ENCODE measurements around the gene HK1. TPM values are rescaled to one million over a fixed set of nuclear protein-coding genes. Genes with fewer than 3 reads are reported as not detected.

HK1 gene
- total and polyA plus RNA-seq, 2 donors (not counting 1 experiment from before 2014, with no cell fraction given): 24.7 to 40.8 TPM

DNA sequence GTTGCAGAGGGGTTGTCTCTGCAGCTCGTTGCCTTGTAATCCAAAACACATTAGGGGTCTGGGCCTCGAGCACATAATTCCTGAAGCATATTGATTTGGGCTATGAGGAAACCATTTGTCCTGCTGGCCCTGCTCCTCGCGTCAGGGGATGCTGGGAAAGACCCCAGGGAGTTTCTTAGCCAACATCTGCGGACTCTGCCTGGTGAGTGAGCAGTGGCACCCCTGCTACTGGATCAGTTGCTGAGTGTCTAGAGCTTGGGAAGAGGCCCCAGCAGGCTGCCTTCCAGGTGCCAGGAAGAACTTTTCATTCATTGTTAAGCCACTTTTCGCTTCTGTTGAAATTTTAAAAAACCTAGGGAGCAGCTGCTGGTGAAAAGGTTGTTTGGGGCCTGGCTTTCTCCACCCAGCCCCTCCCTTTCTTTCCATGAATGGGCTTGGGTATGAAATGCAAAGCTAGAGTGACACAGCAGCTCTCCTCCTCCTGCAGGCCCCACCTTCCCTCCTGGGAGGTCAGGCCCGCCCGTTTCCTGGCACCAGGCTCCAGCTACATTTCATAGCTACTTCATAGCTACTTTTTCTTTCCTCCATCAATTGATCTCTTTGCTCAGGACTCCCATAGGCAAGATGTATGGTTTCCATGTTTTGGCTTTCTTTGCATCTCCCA, 111.7 kb downstream of the HK1 start:
- H3K9ac ChIP-seq (ENCODE audit: low read length): no peak overlapping the region
- H3K27me3 ChIP-seq (replicated peaks in 1 of 4; ENCODE audit: control extremely low read depth in 1 of 4, control insufficient read depth in 3 of 4, insufficient read depth in 4 of 4, low read length in 3 of 4): no peaks in the 10 kb centered on the region
- H3K27ac Mint-ChIP-seq: peak overlapping the region; percentile 62
- peaks cover 5 to 57% of the 10 kb centered on the region in 2 experiments for H3K36me3 ChIP-seq (replicated peaks in 1 of 2; ENCODE audit: control extremely low read depth in 1 of 2, control insufficient read depth in 1 of 2, extremely low read depth in 1 of 2, insufficient read depth in 2 of 2, low read length in 1 of 2)
- H3K27me3 Mint-ChIP-seq: no peaks in the 10 kb centered on the region
- no peaks in the 10 kb centered on the region for H3K9me3 ChIP-seq (ENCODE audit: control extremely low read depth in 1 of 3, control insufficient read depth in 2 of 3, insufficient read depth in 1 of 3, low read length in 2 of 3)
- H3K4me3 ChIP-seq (ENCODE audit: control extremely low read depth in 1 of 5, extremely low read depth in 1 of 5, insufficient read depth in 1 of 5, low read depth in 2 of 5, low read length in 4 of 5): no peak overlapping the region
- no peaks in the 10 kb centered on the region for H3K79me2 ChIP-seq (ENCODE audit: control insufficient read depth, insufficient read depth, low read length)
- no peak overlapping the region for H3K4me2 ChIP-seq (replicated peaks; ENCODE audit: low read depth, low read length, poor library complexity, severe bottlenecking)
- ATAC-seq (ENCODE audit: low read depth) (no peak), DNase-seq (no peak)
- peak overlapping the region in 1 of 2 donors; percentile 26 for H3K27ac ChIP-seq (ENCODE audit: low read length in 2 of 2)
- CTCF ChIA-PET: interaction anchor here (0.6 to 8.3 kb wide), 13 partner anchors 9 to 1159 kb away, joined by 3 to 281 read pairs (median 3); no protein-coding TSS in a partner anchor
- peaks cover 5 to 14% of the 10 kb centered on the region in 2 donors for H3K4me1 ChIP-seq (ENCODE audit: control insufficient read depth in 2 of 2, insufficient read depth in 2 of 2, low read length in 2 of 2)
- no peaks in the 10 kb centered on the region for H4K20me1 ChIP-seq (ENCODE audit: control insufficient read depth, insufficient read depth, low read length, poor library complexity, severe bottlenecking)
- H3K9me3 Mint-ChIP-seq (ENCODE audit: insufficient read depth): no peaks in the 10 kb centered on the region
- H3K4me3 Mint-ChIP-seq: no peak overlapping the region
- H2AFZ ChIP-seq (ENCODE audit: insufficient read depth, low read depth, low read length, poor library complexity, severe bottlenecking): no peak overlapping the region
- POLR2A ChIA-PET: no interaction called here
- TF ChIP-seq, protein P1, sequence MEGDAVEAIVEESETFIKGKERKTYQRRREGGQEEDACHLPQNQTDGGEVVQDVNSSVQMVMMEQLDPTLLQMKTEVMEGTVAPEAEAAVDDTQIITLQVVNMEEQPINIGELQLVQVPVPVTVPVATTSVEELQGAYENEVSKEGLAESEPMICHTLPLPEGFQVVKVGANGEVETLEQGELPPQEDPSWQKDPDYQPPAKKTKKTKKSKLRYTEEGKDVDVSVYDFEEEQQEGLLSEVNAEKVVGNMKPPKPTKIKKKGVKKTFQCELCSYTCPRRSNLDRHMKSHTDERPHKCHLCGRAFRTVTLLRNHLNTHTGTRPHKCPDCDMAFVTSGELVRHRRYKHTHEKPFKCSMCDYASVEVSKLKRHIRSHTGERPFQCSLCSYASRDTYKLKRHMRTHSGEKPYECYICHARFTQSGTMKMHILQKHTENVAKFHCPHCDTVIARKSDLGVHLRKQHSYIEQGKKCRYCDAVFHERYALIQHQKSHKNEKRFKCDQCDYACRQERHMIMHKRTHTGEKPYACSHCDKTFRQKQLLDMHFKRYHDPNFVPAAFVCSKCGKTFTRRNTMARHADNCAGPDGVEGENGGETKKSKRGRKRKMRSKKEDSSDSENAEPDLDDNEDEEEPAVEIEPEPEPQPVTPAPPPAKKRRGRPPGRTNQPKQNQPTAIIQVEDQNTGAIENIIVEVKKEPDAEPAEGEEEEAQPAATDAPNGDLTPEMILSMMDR (IDR thresholded peaks at IDR 0.05): no peak
- no peak for TF ChIP-seq EZH2 (IDR thresholded peaks at IDR 0.05; ENCODE audit: borderline replicate concordance, insufficient read depth, low read depth, low read length, poor library complexity, severe bottlenecking)
- peaks cover 14% of the 10 kb centered on the region for H3K4me1 Mint-ChIP-seq
- intact Hi-C loops (cut with micrococcal nuclease): loop anchor here (5.0 kb wide), 3 partner anchors 73 to 383 kb away; no protein-coding TSS in a partner anchor
- WGBS (ENCODE audit: insufficient coverage): 78% methylated on average over 6 of the region's 8 CpGs

DNA sequence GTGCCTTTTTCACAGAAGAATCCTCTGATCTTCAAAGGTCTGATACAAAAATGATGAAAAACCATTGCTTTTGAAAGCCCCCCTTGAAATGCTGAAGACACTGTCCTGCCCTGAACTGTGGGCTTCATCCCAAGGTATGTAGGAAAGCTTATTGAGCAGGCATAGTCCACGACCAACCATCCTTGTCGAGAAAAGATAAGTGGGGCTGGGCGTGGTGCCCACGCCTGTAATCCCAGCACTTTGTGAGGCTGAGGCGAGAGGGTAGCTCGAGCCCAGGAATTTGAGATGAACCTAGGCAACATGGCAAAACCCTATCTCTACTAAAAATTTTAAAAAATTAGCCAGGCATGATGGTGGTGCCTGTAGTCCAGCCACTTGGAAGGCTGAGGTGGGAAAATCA, 112.9 kb downstream of the HK1 start:
- no peaks in the 10 kb centered on the region for H3K27me3 Mint-ChIP-seq
- TF ChIP-seq EZH2 (IDR thresholded peaks at IDR 0.05; ENCODE audit: borderline replicate concordance, insufficient read depth, low read depth, low read length, poor library complexity, severe bottlenecking): no peak
- TF ChIP-seq, protein P1 (IDR thresholded peaks at IDR 0.05): no peak
- Histone ChIP-seq H3K4me3 (ENCODE audit: control extremely low read depth in 1 of 5, extremely low read depth in 1 of 5, insufficient read depth in 1 of 5, low read depth in 2 of 5, low read length in 4 of 5) (no peak overlapping the region), H3K36me3 (replicated peaks in 1 of 2; ENCODE audit: control extremely low read depth in 1 of 2, control insufficient read depth in 1 of 2, extremely low read depth in 1 of 2, insufficient read depth in 2 of 2, low read length in 1 of 2) (peaks cover 6 to 45% of the 10 kb centered on the region in 2 experiments), H2AFZ (ENCODE audit: insufficient read depth, low read depth, low read length, poor library complexity, severe bottlenecking) (no peak overlapping the region), H3K9ac (ENCODE audit: low read length) (no peak overlapping the region), H4K20me1 (ENCODE audit: control insufficient read depth, insufficient read depth, low read length, poor library complexity, severe bottlenecking) (no peaks in the 10 kb centered on the region), H3K27me3 (replicated peaks in 1 of 4; ENCODE audit: control extremely low read depth in 1 of 4, control insufficient read depth in 3 of 4, insufficient read depth in 4 of 4, low read length in 3 of 4) (no peaks in the 10 kb centered on the region), H3K27ac (ENCODE audit: low read length in 2 of 2) (peak overlapping the region in 1 of 2 donors; percentile 26), H3K4me2 (replicated peaks; ENCODE audit: low read depth, low read length, poor library complexity, severe bottlenecking) (no peak overlapping the region), H3K4me1 (ENCODE audit: control insufficient read depth in 2 of 2, insufficient read depth in 2 of 2, low read length in 2 of 2) (peaks cover 5 to 14% of the 10 kb centered on the region in 2 donors), H3K79me2 (ENCODE audit: control insufficient read depth, insufficient read depth, low read length) (no peaks in the 10 kb centered on the region), H3K9me3 (ENCODE audit: control extremely low read depth in 1 of 3, control insufficient read depth in 2 of 3, insufficient read depth in 1 of 3, low read length in 2 of 3) (no peaks in the 10 kb centered on the region)
- no peak overlapping the region for H3K4me3 Mint-ChIP-seq
- POLR2A ChIA-PET: no interaction called here
- CTCF ChIA-PET: interaction anchor here (0.6 to 8.3 kb wide), 11 partner anchors 11 to 162 kb away, joined by 3 to 281 read pairs (median 3); no protein-coding TSS in a partner anchor
- DNase-seq: no peak
- 94% methylated on average over 4 of the region's 6 CpGs for WGBS (ENCODE audit: insufficient coverage)
- H3K9me3 Mint-ChIP-seq (ENCODE audit: insufficient read depth): no peaks in the 10 kb centered on the region
- intact Hi-C loops (cut with micrococcal nuclease): loop anchor here (5.0 kb wide), 3 partner anchors 74 to 384 kb away; no protein-coding TSS in a partner anchor
- H3K4me1 Mint-ChIP-seq: peaks cover 14% of the 10 kb centered on the region
- no peak for ATAC-seq (ENCODE audit: low read depth)
- peak overlapping the region; percentile 62 for H3K27ac Mint-ChIP-seq
